Endothelial cell of umbilical vein (primary cell): ENCODE results near the gene MAPK8IP3. TPM values are rescaled to one million over a fixed set of nuclear protein-coding genes. Genes with fewer than 3 reads are reported as not detected.

Experiments used
- BruUV-seq: library from RNA; stranded (reverse); fragments of 400-500 nt; replicated peaks from 2 replicates; lab custom pipeline; 2021; lab: Mats Ljungman, UMichigan
- CTCF ChIA-PET: fragments of 300-600, 350-600 bp; sonication (Branson Sonifier 250); formaldehyde crosslinking; loops from one replicate; lab custom pipeline; 2021; ENCODE audit warnings: antibody characterized with exemption, inconsistent platforms; lab: Charles Lee
- POLR2A ChIA-PET: fragments of 300-600, 350-600 bp; sonication (Branson Sonifier 250); formaldehyde crosslinking; loops from one replicate; lab custom pipeline; 2021; ENCODE audit warnings: antibody characterized with exemption, inconsistent platforms; lab: Charles Lee
- DNase-seq: peaks from one replicate; pipeline ENCODE4 v3.0.0-alpha.2; 2011; ENCODE audit warnings: low read depth, low spot score
- FAIRE-seq: peaks from 2 replicates; lab custom pipeline; 2011; peaks lifted over from hg19 to GRCh38; lab: Jason Lieb, UNC
- H2AFZ ChIP-seq: 2 replicates; pipeline ENCODE4 v1.6.0; 2012; ENCODE audit warnings: low read depth, low read length, control low read depth, inconsistent platforms
- H3K27ac ChIP-seq: 2 replicates; pipeline ENCODE4 v1.5.1; 2011; ENCODE audit warnings: low read depth, mild to moderate bottlenecking, control low read depth, low read length, moderate library complexity; ENCODE audit not compliant: insufficient read depth
- H3K27me3 ChIP-seq, 2 experiments: 2 replicates each; pipeline versions ENCODE4 v1.6.0 to v1.6.1; 2011; ENCODE audit warnings: low read length in 2 of 2, mixed read lengths in 1 of 2; ENCODE audit not compliant: control insufficient read depth in 2 of 2, insufficient read depth in 2 of 2
- H3K36me3 ChIP-seq, 2 experiments: 2 replicates in 1 of 2; 3 replicates in 1 of 2; pipeline ENCODE4 v1.5.1; 2011; ENCODE audit warnings: low read length in 2 of 2, mild to moderate bottlenecking in 1 of 2, moderate library complexity in 1 of 2; ENCODE audit not compliant: control insufficient read depth in 2 of 2, insufficient read depth in 2 of 2; ENCODE audit errors: extremely low read depth in 1 of 2
- H3K4me1 ChIP-seq: 3 replicates; pipeline ENCODE4 v1.5.1; 2011; ENCODE audit warnings: mild to moderate bottlenecking, low read length; ENCODE audit not compliant: control insufficient read depth, insufficient read depth; ENCODE audit errors: extremely low read depth
- H3K4me2 ChIP-seq: 2 replicates; pipeline ENCODE4 v1.6.1; 2011; ENCODE audit warnings: low read length, control low read depth, mixed read lengths; ENCODE audit not compliant: insufficient read depth
- H3K4me3 ChIP-seq, 3 experiments: fragments of 200-600 bp in 1 of 3; sonication (generic), shearing (Covaris generic) in 1 of 3; replicated peaks in 1 of 3; 2 replicates each; pipeline ENCODE4 v1.5.1; 2011 to 2016; ENCODE audit warnings: control low read depth in 3 of 3, low read length in 3 of 3, mild to moderate bottlenecking in 2 of 3, inconsistent platforms in 1 of 3, low read depth in 1 of 3, moderate library complexity in 1 of 3; ENCODE audit not compliant: insufficient read depth in 1 of 3
- H3K79me2 ChIP-seq: 2 replicates; pipeline ENCODE4 v1.6.0; 2012; ENCODE audit warnings: low read length, inconsistent platforms; ENCODE audit not compliant: control insufficient read depth, insufficient read depth
- H3K9ac ChIP-seq: replicated peaks from 2 replicates; pipeline ENCODE3; 2011; ENCODE audit warnings: low read length, control low read depth; ENCODE audit not compliant: insufficient read depth; ENCODE audit errors: extremely low read depth
- H3K9me1 ChIP-seq: replicated peaks from 3 replicates; pipeline ENCODE4 v1.6.0; 2011; ENCODE audit warnings: mild to moderate bottlenecking, low read length; ENCODE audit not compliant: control insufficient read depth, insufficient read depth; ENCODE audit errors: extremely low read depth
- H3K9me3 ChIP-seq: replicated peaks from 2 replicates; pipeline ENCODE4 v1.5.1; 2012; ENCODE audit warnings: low read length, inconsistent platforms; ENCODE audit not compliant: control insufficient read depth, insufficient read depth
- H4K20me1 ChIP-seq: replicated peaks from 2 replicates; pipeline ENCODE3; 2011; ENCODE audit warnings: mild to moderate bottlenecking, low read length; ENCODE audit not compliant: control insufficient read depth, insufficient read depth; ENCODE audit errors: extremely low read depth
- EZH2 ChIP-seq: IDR thresholded peaks from 2 replicates; pipeline ENCODE4 v1.6.1; 2012; ENCODE audit warnings: borderline replicate concordance, low read depth, mild to moderate bottlenecking, moderate library complexity, low read length, inconsistent platforms; ENCODE audit not compliant: severe bottlenecking
- FOS ChIP-seq: IDR thresholded peaks from 2 replicates; pipeline ENCODE4 v1.6.1; 2011; ENCODE audit warnings: mild to moderate bottlenecking, low read length, moderate library complexity, borderline replicate concordance; ENCODE audit not compliant: insufficient read depth
- GATA2 ChIP-seq: IDR thresholded peaks from 2 replicates; pipeline ENCODE4 v1.7.0; 2011; ENCODE audit warnings: low read depth, mild to moderate bottlenecking, moderate library complexity, mixed read lengths, low read length; ENCODE audit not compliant: insufficient read length, insufficient read depth
- JUN ChIP-seq: IDR thresholded peaks from 2 replicates; pipeline ENCODE4 v1.6.1; 2011; ENCODE audit warnings: borderline replicate concordance, low read depth; ENCODE audit not compliant: insufficient read length, insufficient read depth
- MYC ChIP-seq: IDR thresholded peaks from one replicate; pipeline ENCODE4 v1.6.1; 2011; ENCODE audit warnings: mild to moderate bottlenecking, low read depth, low read length
- POLR2A ChIP-seq: IDR thresholded peaks from 2 replicates; pipeline ENCODE4 v1.6.1; 2012; ENCODE audit warnings: low read depth, mild to moderate bottlenecking, control low read depth, low read length
- POLR2AphosphoS5 ChIP-seq: IDR thresholded peaks from 2 replicates; pipeline ENCODE4 v1.6.1; 2012; ENCODE audit warnings: low read depth, mild to moderate bottlenecking, control low read depth, low read length, moderate library complexity; ENCODE audit not compliant: insufficient read depth
- dilution Hi-C: fragments of 300-500 bp; cut with MboI; formaldehyde crosslinking; loops from one replicate; pipeline ENCODE4 v1.15.0; 2019; ENCODE audit warnings: low sequenced_read_pairs; ENCODE audit not compliant: extremely low pct_ligation_motif_present
- intact Hi-C: fragments of 100-400 bp; cut with micrococcal nuclease; formaldehyde crosslinking; loops from one replicate; pipeline ENCODE4 v1.10.0; 2022
- polyA plus RNA-seq, 4 experiments: library from polyadenylated mRNA; depleted of rRNA in 3 of 4; stranded (reverse) in 3 of 4; unstranded in 1 of 4; fragments of >200 nt; gene quantifications; 2 replicates each; pipeline versions ENCODE4 v1.2.1 to v1.2.3, GENCODE V29; 2011 to 2012; ENCODE audit warnings: missing spikeins in 1 of 4
- total RNA-seq: library from RNA; stranded (reverse); gene quantifications from 2 replicates; pipeline ENCODE4 v1.2.3, GENCODE V29; 2021
- TF ChIP-seq, protein P1 (sequence below), 2 donors: IDR thresholded peaks; 1 replicate in 1 of 2; 2 replicates in 1 of 2; pipeline ENCODE4 v1.5.1; 2011; ENCODE audit warnings: low read length in 2 of 2, mild to moderate bottlenecking in 2 of 2, moderate library complexity in 2 of 2, control low read depth in 1 of 2, inconsistent platforms in 1 of 2, low read depth in 1 of 2; ENCODE audit not compliant: insufficient read depth in 1 of 2; ENCODE audit errors: extremely low read depth in 1 of 2
- TF ChIP-seq, protein P2 (sequence below): IDR thresholded peaks from 2 replicates; pipeline ENCODE4 v1.6.1; 2011; ENCODE audit not compliant: insufficient read depth, insufficient read length

The MAPK8IP3 gene
- total and polyA plus RNA-seq, 2 donors (not counting 3 experiments of a cell fraction or from before 2014, with no cell fraction given), result 40.7 to 92.2 TPM

DNA sequence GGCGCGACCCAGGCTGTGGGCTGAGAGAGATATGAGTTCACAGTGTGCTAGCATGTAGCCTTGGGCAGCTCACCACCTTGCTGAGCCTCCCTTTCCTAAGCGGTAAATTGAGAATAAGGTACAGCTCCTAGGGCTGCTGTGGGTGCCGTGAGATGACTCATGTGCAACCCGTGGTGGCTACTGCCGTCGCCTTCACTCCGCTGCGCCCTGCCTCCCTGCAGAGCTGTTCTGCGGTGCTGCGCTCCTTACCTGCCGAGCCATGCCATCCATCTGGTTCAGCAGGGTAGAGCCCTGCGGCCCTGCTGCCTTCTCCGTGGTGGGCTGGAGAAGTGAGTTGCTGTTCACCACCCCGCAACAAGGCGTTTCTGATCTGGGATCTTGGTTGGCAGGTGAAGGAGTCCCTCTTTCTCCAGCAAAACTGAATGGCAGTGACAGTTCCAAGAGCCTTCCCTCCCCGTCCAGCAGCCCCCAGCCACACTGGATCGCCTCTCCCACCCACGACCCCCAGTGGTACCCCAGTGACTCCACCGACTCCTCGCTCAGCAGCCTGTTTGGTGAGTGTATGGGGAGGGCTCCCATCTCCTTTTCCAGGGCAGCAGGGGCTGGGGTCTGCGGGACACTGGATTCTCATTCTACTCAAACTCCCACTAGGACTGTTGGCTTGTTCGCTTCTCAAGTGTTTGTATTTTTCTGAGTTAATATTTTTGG is 37.2 kb upstream of the MAPK8IP3 start:
- dilution Hi-C loops (no loop called here), intact Hi-C loops (no loop called here)
- no peak overlapping the region for H2AFZ ChIP-seq
- H3K27me3 ChIP-seq, result no peaks in the 10 kb centered on the region
- DNase-seq (no peak), FAIRE-seq (no peak)
- no peaks in the 10 kb centered on the region for H3K9me1 ChIP-seq
- TF ChIP-seq POLR2A, result no peak
- no peak for TF ChIP-seq JUN
- TF ChIP-seq, protein P1, sequence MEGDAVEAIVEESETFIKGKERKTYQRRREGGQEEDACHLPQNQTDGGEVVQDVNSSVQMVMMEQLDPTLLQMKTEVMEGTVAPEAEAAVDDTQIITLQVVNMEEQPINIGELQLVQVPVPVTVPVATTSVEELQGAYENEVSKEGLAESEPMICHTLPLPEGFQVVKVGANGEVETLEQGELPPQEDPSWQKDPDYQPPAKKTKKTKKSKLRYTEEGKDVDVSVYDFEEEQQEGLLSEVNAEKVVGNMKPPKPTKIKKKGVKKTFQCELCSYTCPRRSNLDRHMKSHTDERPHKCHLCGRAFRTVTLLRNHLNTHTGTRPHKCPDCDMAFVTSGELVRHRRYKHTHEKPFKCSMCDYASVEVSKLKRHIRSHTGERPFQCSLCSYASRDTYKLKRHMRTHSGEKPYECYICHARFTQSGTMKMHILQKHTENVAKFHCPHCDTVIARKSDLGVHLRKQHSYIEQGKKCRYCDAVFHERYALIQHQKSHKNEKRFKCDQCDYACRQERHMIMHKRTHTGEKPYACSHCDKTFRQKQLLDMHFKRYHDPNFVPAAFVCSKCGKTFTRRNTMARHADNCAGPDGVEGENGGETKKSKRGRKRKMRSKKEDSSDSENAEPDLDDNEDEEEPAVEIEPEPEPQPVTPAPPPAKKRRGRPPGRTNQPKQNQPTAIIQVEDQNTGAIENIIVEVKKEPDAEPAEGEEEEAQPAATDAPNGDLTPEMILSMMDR (IDR thresholded peaks at IDR 0.05; ENCODE audit: extremely low read depth in 1 of 2, insufficient read depth in 1 of 2, low read depth in 1 of 2, low read length in 2 of 2), result no peak
- no peak for TF ChIP-seq EZH2
- no peak for TF ChIP-seq MYC
- no peak for TF ChIP-seq GATA2
- TF ChIP-seq, protein P2, sequence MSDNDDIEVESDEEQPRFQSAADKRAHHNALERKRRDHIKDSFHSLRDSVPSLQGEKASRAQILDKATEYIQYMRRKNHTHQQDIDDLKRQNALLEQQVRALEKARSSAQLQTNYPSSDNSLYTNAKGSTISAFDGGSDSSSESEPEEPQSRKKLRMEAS, result no peak
- no peak for TF ChIP-seq POLR2AphosphoS5
- TF ChIP-seq FOS, result no peak
- H3K4me1 ChIP-seq, result no peaks in the 10 kb centered on the region
- H3K36me3 ChIP-seq, result peaks cover 24 to 78% of the 10 kb centered on the region in 2 experiments
- no peak overlapping the region for H3K9ac ChIP-seq
- H3K4me3 ChIP-seq, result no peak overlapping the region
- H3K4me2 ChIP-seq, result no peak overlapping the region
- no peaks in the 10 kb centered on the region for H3K79me2 ChIP-seq
- CTCF ChIA-PET, result interaction anchor here (1.4 kb wide), 1 partner anchor 16 kb away, joined by 4 read pairs; no protein-coding TSS in a partner anchor
- BruUV-seq, result no TSS peak
- no peak overlapping the region for H3K27ac ChIP-seq
- POLR2A ChIA-PET, result no interaction called here
- H3K9me3 ChIP-seq, result no peaks in the 10 kb centered on the region
- H4K20me1 ChIP-seq, result no peaks in the 10 kb centered on the region
